H9 (cell line): Measurements from ENCODE around the gene S100A7. TPM values are rescaled to one million over a fixed set of nuclear protein-coding genes. Genes with fewer than 3 reads are reported as not detected.

Experiments
- DNase-seq: peaks from one replicate; pipeline ENCODE4 v3.0.0-alpha.2; 2017
- H2AFZ ChIP-seq: one replicate; pipeline ENCODE4 v1.6.1; 2013; ENCODE audit warnings: mild to moderate bottlenecking, low read length, control low read depth, moderate library complexity
- H2AK5ac ChIP-seq: 2 replicates; pipeline ENCODE4 v1.6.1; 2013; ENCODE audit warnings: low read length, control low read depth, mixed read lengths; ENCODE audit not compliant: insufficient read length
- H2BK120ac ChIP-seq: one replicate; pipeline ENCODE4 v1.6.1; 2013; ENCODE audit warnings: low read depth, mild to moderate bottlenecking, low read length, control low read depth, inconsistent platforms; ENCODE audit not compliant: poor library complexity, severe bottlenecking
- H2BK12ac ChIP-seq: 2 replicates; pipeline ENCODE4 v1.6.1; 2013; ENCODE audit warnings: low read length, control low read depth, mixed read lengths, low read depth; ENCODE audit not compliant: insufficient read length
- H2BK15ac ChIP-seq: 2 replicates; pipeline ENCODE4 v1.6.1; 2013; ENCODE audit warnings: low read depth, low read length, control low read depth
- H2BK20ac ChIP-seq: one replicate; pipeline ENCODE4 v1.6.1; 2013; ENCODE audit warnings: low read depth, mild to moderate bottlenecking, low read length, control low read depth, inconsistent platforms; ENCODE audit not compliant: poor library complexity, severe bottlenecking
- H2BK5ac ChIP-seq: 2 replicates; pipeline ENCODE4 v1.6.1; 2013; ENCODE audit warnings: low read length, control low read depth, mixed read lengths; ENCODE audit not compliant: insufficient read length
- H3K14ac ChIP-seq: 2 replicates; pipeline ENCODE4 v1.6.1; 2013; ENCODE audit warnings: low read length, control low read depth; ENCODE audit not compliant: insufficient read depth
- H3K18ac ChIP-seq: 2 replicates; pipeline ENCODE4 v1.6.1; 2013; ENCODE audit warnings: low read depth, mild to moderate bottlenecking, mixed read lengths, low read length, control low read depth; ENCODE audit not compliant: insufficient read length
- H3K23ac ChIP-seq: 2 replicates; pipeline ENCODE4 v1.6.1; 2013; ENCODE audit warnings: low read length, control low read depth, mixed read lengths, low read depth; ENCODE audit not compliant: insufficient read length
- H3K23me2 ChIP-seq: 2 replicates; pipeline ENCODE4 v1.6.1; 2013; ENCODE audit warnings: low read depth, mild to moderate bottlenecking, mixed read lengths, low read length, control low read depth; ENCODE audit not compliant: insufficient read length, poor library complexity, severe bottlenecking
- H3K27ac ChIP-seq: 2 replicates; pipeline ENCODE4 v1.5.1; 2013; ENCODE audit warnings: low read length, control low read depth, mixed read lengths, low read depth; ENCODE audit not compliant: insufficient read length
- H3K27me3 ChIP-seq: 2 replicates; pipeline ENCODE4 v1.6.1; 2013; ENCODE audit warnings: low read length, control low read depth, inconsistent platforms; ENCODE audit not compliant: insufficient read depth
- H3K4ac ChIP-seq: 2 replicates; pipeline ENCODE4 v1.6.1; 2013; ENCODE audit warnings: low read depth, mild to moderate bottlenecking, control low read depth, inconsistent platforms, low read length, moderate library complexity
- H3K4me1 ChIP-seq: 2 replicates; pipeline ENCODE4 v1.6.1; 2013; ENCODE audit warnings: low read length, control low read depth, inconsistent platforms; ENCODE audit not compliant: insufficient read depth
- H3K4me2 ChIP-seq: 2 replicates; pipeline ENCODE4 v1.6.1; 2013; ENCODE audit warnings: low read length, control low read depth, mixed read lengths; ENCODE audit not compliant: insufficient read length, insufficient read depth
- H3K56ac ChIP-seq: 2 replicates; pipeline ENCODE4 v1.6.1; 2013; ENCODE audit warnings: low read depth, mild to moderate bottlenecking, mixed read lengths, low read length, control low read depth; ENCODE audit not compliant: insufficient read length
- H3K79me1 ChIP-seq: 2 replicates; pipeline ENCODE4 v1.6.1; 2013; ENCODE audit warnings: low read depth, mild to moderate bottlenecking, moderate library complexity, low read length, control low read depth, inconsistent platforms; ENCODE audit not compliant: insufficient read depth, poor library complexity, severe bottlenecking
- H3K79me2 ChIP-seq: 2 replicates; pipeline ENCODE4 v1.6.1; 2013; ENCODE audit warnings: low read length, control low read depth, inconsistent platforms; ENCODE audit not compliant: insufficient read depth
- H3K9ac ChIP-seq: 2 replicates; pipeline ENCODE4 v1.6.1; 2013; ENCODE audit warnings: low read length, control low read depth, mixed read lengths; ENCODE audit not compliant: insufficient read length; ENCODE audit errors: extremely low read depth
- H3K9me3 ChIP-seq: one replicate; pipeline ENCODE4 v1.6.1; 2013; ENCODE audit warnings: low read depth, low read length, inconsistent platforms; ENCODE audit not compliant: control insufficient read depth
- H3T11ph ChIP-seq: one replicate; pipeline ENCODE4 v1.6.1; 2013; ENCODE audit warnings: mild to moderate bottlenecking, low read length, control low read depth, inconsistent platforms
- H4K20me1 ChIP-seq: one replicate; pipeline ENCODE4 v1.6.1; 2013; ENCODE audit not compliant: control insufficient read depth, insufficient read length, insufficient read depth
- H4K5ac ChIP-seq: 2 replicates; pipeline ENCODE4 v1.6.1; 2013; ENCODE audit warnings: low read depth, mild to moderate bottlenecking, mixed read lengths, low read length, control low read depth; ENCODE audit not compliant: insufficient read length
- H4K8ac ChIP-seq: replicated peaks from 2 replicates; pipeline ENCODE4 v1.6.1; 2013; ENCODE audit warnings: low read length, control low read depth, mixed read lengths, low read depth; ENCODE audit not compliant: insufficient read length
- H4K91ac ChIP-seq: 2 replicates; pipeline ENCODE4 v1.6.1; 2013; ENCODE audit warnings: low read depth, mild to moderate bottlenecking, moderate library complexity, mixed read lengths, low read length, control low read depth; ENCODE audit not compliant: insufficient read length
- H3K27ac Mint-ChIP-seq, 3 experiments: 2 replicates in 2 of 3; 3 replicates in 1 of 3; pipeline ENCODE4 v1.8.0; 2020 to 2021; ENCODE audit warnings: mixed read lengths in 3 of 3, mild to moderate bottlenecking in 1 of 3, moderate library complexity in 1 of 3
- H3K27me3 Mint-ChIP-seq: 2 replicates; pipeline ENCODE4 v1.8.0; 2021; ENCODE audit warnings: low read depth, mild to moderate bottlenecking, moderate library complexity, mixed read lengths
- H3K36me3 Mint-ChIP-seq, 3 experiments: 2 replicates in 2 of 3; 3 replicates in 1 of 3; pipeline ENCODE4 v1.8.0; 2020 to 2021; ENCODE audit warnings: low read depth in 3 of 3, mixed read lengths in 3 of 3; ENCODE audit not compliant: insufficient read depth in 1 of 3
- H3K4me1 Mint-ChIP-seq, 2 experiments: 2 replicates each; pipeline ENCODE4 v1.8.0; 2020; ENCODE audit warnings: mixed read lengths in 2 of 2
- H3K4me3 Mint-ChIP-seq, 2 experiments: 2 replicates in 1 of 2; 3 replicates in 1 of 2; pipeline ENCODE4 v1.8.0; 2020 to 2021; ENCODE audit warnings: mild to moderate bottlenecking in 2 of 2, mixed read lengths in 2 of 2, moderate library complexity in 1 of 2
- H3K9me3 Mint-ChIP-seq, 2 experiments: 2 replicates in 1 of 2; 3 replicates in 1 of 2; pipeline ENCODE4 v1.8.0; 2020; ENCODE audit warnings: mild to moderate bottlenecking in 2 of 2, mixed read lengths in 2 of 2, moderate library complexity in 1 of 2
- CTCF ChIP-seq: fragments of 200-600 bp; sonication (generic); conservative IDR thresholded peaks from 3 replicates; pipeline ENCODE4 v1.8.0; 2021; ENCODE audit warnings: antibody characterized with exemption, mild to moderate bottlenecking
- total RNA-seq: library from RNA; stranded (reverse); gene quantifications from 2 replicates; pipeline ENCODE4 v1.2.1, GENCODE V29; 2021

Gene S100A7
- total RNA-seq, 1 experiment from 2014 or later: not detected

- Mint-ChIP-seq H3K27me3 (peaks cover 11% of the 10 kb centered on the region), H3K27ac (no peak overlapping the region), H3K4me3 (no peak overlapping the region), H3K4me1 (peaks cover 12 to 15% of the 10 kb centered on the region in 2 experiments), H3K36me3 (peaks cover 7 to 16% (median 13%) of the 10 kb centered on the region in 3 experiments; a peak in 6 of 7 replicates), H3K9me3 (peaks cover 24 to 46% of the 10 kb centered on the region in 2 experiments)
- Histone ChIP-seq H3K23me2 (no peaks in the 10 kb centered on the region), H3K79me1 (no peaks in the 10 kb centered on the region), H4K20me1 (no peaks in the 10 kb centered on the region), H3T11ph (no peak overlapping the region), H3K27ac (no peak overlapping the region), H2BK15ac (no peak overlapping the region), H2BK12ac (no peak overlapping the region), H2BK120ac (no peak overlapping the region), H3K23ac (no peak overlapping the region), H3K18ac (no peak overlapping the region), H4K5ac (no peak overlapping the region), H3K56ac (no peak overlapping the region), H2AFZ (no peak overlapping the region), H3K9ac (no peak overlapping the region), H2BK20ac (no peak overlapping the region), H4K91ac (no peak overlapping the region), H3K9me3 (peaks cover 22% of the 10 kb centered on the region), H4K8ac (no peak overlapping the region), H3K4ac (no peak overlapping the region), H3K14ac (no peak overlapping the region), H3K27me3 (no peaks in the 10 kb centered on the region), H2AK5ac (no peak overlapping the region), H3K79me2 (no peaks in the 10 kb centered on the region), H2BK5ac (no peak overlapping the region), H3K4me1 (no peaks in the 10 kb centered on the region), H3K4me2 (no peak overlapping the region)
- TF ChIP-seq CTCF: no peak
- DNase-seq: no peak
Observed at GRCh38 chr1:153470707-153471106, 10.3 kb upstream of the S100A7 start.
